WI38 (cell line): ENCODE results near the gene GABRP.
"Not testable (repeated sequence)": the region's sequence is repeated elsewhere in the genome, so short reads cannot be mapped to it uniquely, and the experiment has no call there.

ENCODE experiments used
- H3K4me3 ChIP-seq: 2 replicates; pipeline ENCODE4 v1.5.1; 2011; ENCODE audit warnings: low read depth, mild to moderate bottlenecking, control low read depth, low read length
- TF ChIP-seq, protein P1 (sequence below): IDR thresholded peaks from 2 replicates; pipeline ENCODE4 v1.5.1; 2012; ENCODE audit warnings: low read depth, mild to moderate bottlenecking, control low read depth, low read length

Gene GABRP

GRCh38 chr5:170826117-170826516, 42.6 kb downstream of the GABRP start:
- H3K4me3 ChIP-seq, result no peak overlapping the region
- TF ChIP-seq, protein P1, sequence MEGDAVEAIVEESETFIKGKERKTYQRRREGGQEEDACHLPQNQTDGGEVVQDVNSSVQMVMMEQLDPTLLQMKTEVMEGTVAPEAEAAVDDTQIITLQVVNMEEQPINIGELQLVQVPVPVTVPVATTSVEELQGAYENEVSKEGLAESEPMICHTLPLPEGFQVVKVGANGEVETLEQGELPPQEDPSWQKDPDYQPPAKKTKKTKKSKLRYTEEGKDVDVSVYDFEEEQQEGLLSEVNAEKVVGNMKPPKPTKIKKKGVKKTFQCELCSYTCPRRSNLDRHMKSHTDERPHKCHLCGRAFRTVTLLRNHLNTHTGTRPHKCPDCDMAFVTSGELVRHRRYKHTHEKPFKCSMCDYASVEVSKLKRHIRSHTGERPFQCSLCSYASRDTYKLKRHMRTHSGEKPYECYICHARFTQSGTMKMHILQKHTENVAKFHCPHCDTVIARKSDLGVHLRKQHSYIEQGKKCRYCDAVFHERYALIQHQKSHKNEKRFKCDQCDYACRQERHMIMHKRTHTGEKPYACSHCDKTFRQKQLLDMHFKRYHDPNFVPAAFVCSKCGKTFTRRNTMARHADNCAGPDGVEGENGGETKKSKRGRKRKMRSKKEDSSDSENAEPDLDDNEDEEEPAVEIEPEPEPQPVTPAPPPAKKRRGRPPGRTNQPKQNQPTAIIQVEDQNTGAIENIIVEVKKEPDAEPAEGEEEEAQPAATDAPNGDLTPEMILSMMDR, result no peak

GRCh38 chr5:170832241-170832640, 48.7 kb downstream of the GABRP start:
- TF ChIP-seq, protein P1, result no peak
- no peak overlapping the region for H3K4me3 ChIP-seq

- H3K4me3 ChIP-seq, result not testable (repeated sequence)
Measured at GRCh38 chr5:170833981-170834380, 50.5 kb downstream of the GABRP start.

GRCh38 chr5:170836226-170836625, 52.7 kb downstream of the GABRP start:
- H3K4me3 ChIP-seq, result no peak overlapping the region
- TF ChIP-seq, protein P1, result no peak

- TF ChIP-seq, protein P1, result no peak
- no peak overlapping the region for H3K4me3 ChIP-seq
Measured at GRCh38 chr5:170843870-170844269, 60.3 kb downstream of the GABRP start.

DNA sequence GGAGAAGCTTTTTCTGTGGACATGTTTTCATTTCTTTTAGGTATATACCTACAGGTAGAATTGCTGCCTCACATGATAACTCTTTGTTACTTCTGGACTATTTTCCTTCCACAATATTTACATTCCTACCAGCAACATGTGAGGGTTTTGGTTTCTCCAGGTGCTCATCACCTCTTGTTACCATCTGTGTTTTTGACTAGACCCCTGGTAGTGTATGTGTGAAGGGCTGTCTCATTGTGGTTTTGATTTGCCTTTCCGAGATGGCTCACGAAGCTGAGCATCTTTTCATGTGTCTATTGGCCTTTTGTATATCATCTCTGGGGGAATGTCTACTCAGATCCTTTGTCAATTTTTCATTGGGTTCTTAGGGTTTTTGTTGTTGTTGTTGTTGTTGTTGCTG, 61.1 kb downstream of the GABRP start:
- H3K4me3 ChIP-seq, result no peak overlapping the region
- TF ChIP-seq, protein P1, result no peak

DNA sequence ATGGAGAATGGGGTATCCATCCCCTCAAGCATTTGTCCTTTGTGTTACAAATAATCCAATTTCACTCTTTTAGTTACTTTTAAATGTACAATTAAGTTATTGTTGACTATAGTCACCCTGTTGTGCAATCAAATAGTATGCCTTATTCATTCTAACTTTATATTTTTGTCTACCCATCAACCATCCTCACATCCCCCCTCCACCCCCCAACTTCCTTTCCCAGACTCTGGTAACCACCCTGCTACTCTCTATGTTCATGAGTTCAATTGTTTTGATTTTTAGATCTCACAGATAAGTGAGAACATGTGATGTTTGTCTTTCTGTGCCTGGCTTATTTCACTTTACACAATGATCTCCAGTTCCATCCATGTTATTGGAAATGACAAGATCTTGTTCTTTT, 62.9 kb downstream of the GABRP start:
- TF ChIP-seq, protein P1, result no peak
- H3K4me3 ChIP-seq, result no peak overlapping the region

GRCh38 chr5:170846846-170847245, 63.3 kb downstream of the GABRP start:
- no peak overlapping the region for H3K4me3 ChIP-seq
- TF ChIP-seq, protein P1, result no peak
